Ovary (tissue), 3 donors: ENCODE measurements around the gene PLS1.

Experiments
- EP300 ChIP-seq: sonication (generic); formaldehyde crosslinking; IDR thresholded peaks from one replicate; pipeline ENCODE4 v1.6.1; 2017; ENCODE audit warnings: antibody characterized with exemption
- POLR2A ChIP-seq: fragments of 450-650 bp; IDR thresholded peaks from one replicate; pipeline ENCODE4 v1.6.1; 2017; ENCODE audit warnings: antibody characterized with exemption, mild to moderate bottlenecking, moderate library complexity
- TF ChIP-seq, protein P1 (sequence below), 3 donors: fragments of 450-650 bp in 2 of 3; fragments of 200-600 bp in 1 of 3; IDR thresholded peaks; one replicate each; pipeline versions ENCODE4 v1.5.1 to v1.8.0; 2016 to 2022; ENCODE audit warnings: antibody characterized with exemption in 3 of 3, mild to moderate bottlenecking in 1 of 3
- donor health status: DM: no; HTN: no; CAD: no.

- TF ChIP-seq POLR2A (no peak), EP300 (no peak)
- TF ChIP-seq, protein P1, sequence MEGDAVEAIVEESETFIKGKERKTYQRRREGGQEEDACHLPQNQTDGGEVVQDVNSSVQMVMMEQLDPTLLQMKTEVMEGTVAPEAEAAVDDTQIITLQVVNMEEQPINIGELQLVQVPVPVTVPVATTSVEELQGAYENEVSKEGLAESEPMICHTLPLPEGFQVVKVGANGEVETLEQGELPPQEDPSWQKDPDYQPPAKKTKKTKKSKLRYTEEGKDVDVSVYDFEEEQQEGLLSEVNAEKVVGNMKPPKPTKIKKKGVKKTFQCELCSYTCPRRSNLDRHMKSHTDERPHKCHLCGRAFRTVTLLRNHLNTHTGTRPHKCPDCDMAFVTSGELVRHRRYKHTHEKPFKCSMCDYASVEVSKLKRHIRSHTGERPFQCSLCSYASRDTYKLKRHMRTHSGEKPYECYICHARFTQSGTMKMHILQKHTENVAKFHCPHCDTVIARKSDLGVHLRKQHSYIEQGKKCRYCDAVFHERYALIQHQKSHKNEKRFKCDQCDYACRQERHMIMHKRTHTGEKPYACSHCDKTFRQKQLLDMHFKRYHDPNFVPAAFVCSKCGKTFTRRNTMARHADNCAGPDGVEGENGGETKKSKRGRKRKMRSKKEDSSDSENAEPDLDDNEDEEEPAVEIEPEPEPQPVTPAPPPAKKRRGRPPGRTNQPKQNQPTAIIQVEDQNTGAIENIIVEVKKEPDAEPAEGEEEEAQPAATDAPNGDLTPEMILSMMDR (IDR thresholded peaks at IDR 0.05), result no peak
These were observed 46.8 kb downstream of the PLS1 start for GRCh38 chr3:142642956-142643355.
